Endothelial cell of umbilical vein (primary cell): ENCODE data around the gene INKA2.
"Not testable (repeated sequence)": the region's sequence is repeated elsewhere in the genome, so short reads cannot be mapped to it uniquely, and the experiment has no call there.

ENCODE experiments used
- POLR2A ChIP-seq: IDR thresholded peaks from 2 replicates; pipeline ENCODE4 v1.6.1; 2012; ENCODE audit warnings: low read depth, mild to moderate bottlenecking, control low read depth, low read length
- TF ChIP-seq, protein P1 (sequence below): IDR thresholded peaks from 2 replicates; pipeline ENCODE4 v1.6.1; 2011; ENCODE audit not compliant: insufficient read depth, insufficient read length

DNA sequence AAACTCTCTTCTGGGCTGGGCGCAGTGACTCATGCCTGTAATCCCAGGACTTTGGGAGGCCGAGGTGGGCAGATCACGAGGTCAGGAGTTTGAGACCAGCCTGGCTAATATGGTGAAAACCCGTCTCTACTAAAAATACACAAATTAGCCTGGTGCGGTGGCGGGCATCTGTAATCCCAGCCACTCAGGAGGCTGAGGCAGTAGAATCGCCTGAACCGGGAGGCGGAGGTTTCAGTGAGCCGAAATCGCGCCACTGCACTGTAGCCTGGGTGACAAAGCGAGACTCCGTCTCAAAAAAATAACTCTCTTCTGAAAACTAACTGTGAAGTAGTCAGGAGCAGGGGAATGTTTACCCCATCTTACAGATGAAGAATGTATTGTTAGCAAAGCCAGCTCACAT is 3.1 kb upstream of the INKA2 start:
- TF ChIP-seq POLR2A: not testable (repeated sequence)
- TF ChIP-seq, protein P1, sequence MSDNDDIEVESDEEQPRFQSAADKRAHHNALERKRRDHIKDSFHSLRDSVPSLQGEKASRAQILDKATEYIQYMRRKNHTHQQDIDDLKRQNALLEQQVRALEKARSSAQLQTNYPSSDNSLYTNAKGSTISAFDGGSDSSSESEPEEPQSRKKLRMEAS: not testable (repeated sequence)
